Pancreas (tissue), 10 donors: ENCODE results near the gene ABCC11. TPM values are rescaled to one million over a fixed set of nuclear protein-coding genes. Genes with fewer than 3 reads are reported as not detected.
A peak's percentile ranks its signal among the peaks of the same experiment; 100 is the strongest.

Experiments
- ATAC-seq, 4 donors: fragments of 200-7000 bp; cut with Tn5 transposase; one replicate each; pipeline versions ENCODE4 v1.8.0 to v1.9.1; 2020; ENCODE audit warnings: mild to moderate bottlenecking in 4 of 4, moderate library complexity in 4 of 4
- DNase-seq, 6 donors: peaks; one replicate each; pipeline ENCODE4 v3.0.0-alpha.2; 2020
- FAIRE-seq: peaks from 2 replicates; lab custom pipeline; 2012; peaks lifted over from hg19 to GRCh38; lab: Jason Lieb, UNC
- H3K27ac ChIP-seq, 4 donors: fragments of 200-600 bp; sonication (generic); 1 replicate in 3 of 4; 2 replicates in 1 of 4; pipeline versions ENCODE4 v1.5.0 to v1.8.0; 2020
- H3K27me3 ChIP-seq, 4 donors: fragments of 200-600 bp; one replicate each; pipeline ENCODE4 v1.8.0; 2021
- H3K36me3 ChIP-seq, 3 donors: fragments of 200-600 bp; sonication (generic) in 1 of 3; one replicate each; pipeline versions ENCODE4 v1.5.0 to v1.8.0; 2020 to 2021
- H3K4me1 ChIP-seq, 3 donors: fragments of 200-600 bp; one replicate each; pipeline ENCODE4 v1.8.0; 2021
- H3K4me3 ChIP-seq, 4 donors: fragments of 200-600 bp; sonication (generic) in 2 of 4; one replicate each; pipeline versions ENCODE4 v1.5.0 to v1.8.0; 2020 to 2021
- H3K9me3 ChIP-seq, 4 donors: fragments of 200-600 bp; one replicate each; pipeline ENCODE4 v1.8.0; 2021
- CTCF ChIP-seq, 4 donors: fragments of 200-600 bp; sonication (generic) in 3 of 4; IDR thresholded peaks; one replicate each; pipeline versions ENCODE4 v1.5.0 to v1.8.0; 2021; ENCODE audit warnings: antibody characterized with exemption in 4 of 4
- WGBS, 2 donors: extraction: QIAGEN DNeasy Blood & Tissue Kit; methylation state at CpG; one replicate each; pipeline ENCODE4 v1.1.7; 2013; 5-methylcytosine and 5-hydroxymethylcytosine counted together
- intact Hi-C, 3 donors: fragments of 100-400 bp; cut with DNase I; formaldehyde crosslinking; loops; one replicate each; pipeline versions ENCODE4 v1.11.1 to v1.14.2; 2022
- polyA plus RNA-seq, 2 donors: library from polyadenylated mRNA; stranded (reverse); fragments of 200-250 nt; gene quantifications; one replicate each; pipeline ENCODE4 v1.2.3, GENCODE V29; 2013
- total RNA-seq, 6 donors: library from RNA; stranded (reverse); fragmentation: NEBNext Ultra II Directional in 4 of 6; extraction: Animal tissue kit (Norgen Biotek cat#: 25700) in 4 of 6; gene quantifications; one replicate each; pipeline versions ENCODE4 v1.2.1 to v1.2.4, GENCODE V29; 2021 to 2023
- donor health status: healthy with polysubstance abuse.
- donor health status: DM: no; HTN: no; CAD: no; lungs with moderate emphysema.
- donor health status: DM: no; HTN: no; CAD: no.
- donor health status: control.
- donor health status: control.
- donor health status: Bipolar disorder and iron deficiency.
- donor health status: DM: yes; HTN: yes; CAD: no.
- donor health status: DM: no; HTN: no; CAD: no.
- donor health status: DM: no; HTN: no; CAD: no.
- donor health status: DM: yes; HTN: yes; CAD: no.

Gene ABCC11
- total and polyA plus RNA-seq, 8 donors = 0.11 to 0.41 (median 0.26) TPM; not detected in 1

- Histone ChIP-seq H3K9me3 (no peaks in the 10 kb centered on the region), H3K27me3 (no peaks in the 10 kb centered on the region), H3K36me3 (peaks cover 0 to 12% (median 5%) of the 10 kb centered on the region in 3 donors), H3K27ac (peak overlapping the region in 2 of 4 donors; percentile 3 to 5), H3K4me3 (no peak overlapping the region), H3K4me1 (peaks cover 22 to 39% (median 24%) of the 10 kb centered on the region in 3 donors)
- no peak for TF ChIP-seq CTCF (IDR thresholded peaks at IDR 0.05)
- intact Hi-C loops = no loop called here
- DNase-seq (no peak), ATAC-seq (no peak), FAIRE-seq (no peak)
- WGBS, 2 donors = 69 to 70% methylated on average over 4 of the region's 4 CpGs
Observed at GRCh38 chr16:48291754-48292153, 44.4 kb upstream of the ABCC11 start.

- Histone ChIP-seq H3K9me3 (no peaks in the 10 kb centered on the region), H3K36me3 (peaks cover 0 to 12% (median 5%) of the 10 kb centered on the region in 3 donors), H3K27ac (no peak overlapping the region), H3K4me3 (no peak overlapping the region), H3K4me1 (peaks cover 19 to 36% (median 24%) of the 10 kb centered on the region in 3 donors), H3K27me3 (no peaks in the 10 kb centered on the region)
- FAIRE-seq (no peak), DNase-seq (no peak), ATAC-seq (no peak)
- intact Hi-C loops = no loop called here
- 96 to 99% methylated on average over 3 of the region's 3 CpGs for WGBS, 2 donors
- no peak for TF ChIP-seq CTCF (IDR thresholded peaks at IDR 0.05)
Observed at GRCh38 chr16:48291303-48291702, 44.0 kb upstream of the ABCC11 start.

GRCh38 chr16:48287239-48287638 lies 39.9 kb upstream of the ABCC11 start:
- Histone ChIP-seq H3K9me3 (no peaks in the 10 kb centered on the region), H3K4me3 (no peak overlapping the region), H3K36me3 (peaks cover 0 to 12% (median 5%) of the 10 kb centered on the region in 3 donors), H3K27me3 (no peaks in the 10 kb centered on the region), H3K27ac (no peak overlapping the region), H3K4me1 (peaks cover 3 to 22% (median 13%) of the 10 kb centered on the region in 3 donors)
- no peak for TF ChIP-seq CTCF (IDR thresholded peaks at IDR 0.05)
- DNase-seq (no peak), FAIRE-seq (no peak), ATAC-seq (no peak)
- intact Hi-C loops = no loop called here

- intact Hi-C loops = no loop called here
- DNase-seq (no peak), ATAC-seq (peak in 3 of 4 donors; percentile 33 to 70 (median 69)), FAIRE-seq (no peak)
- Histone ChIP-seq H3K4me3 (no peak overlapping the region), H3K4me1 (peaks cover 0 to 20% (median 15%) of the 10 kb centered on the region in 3 donors), H3K27me3 (no peaks in the 10 kb centered on the region), H3K36me3 (peaks cover 0 to 5% (median 0%) of the 10 kb centered on the region in 3 donors), H3K27ac (peak overlapping the region in 1 of 4 donors; percentile 34), H3K9me3 (no peaks in the 10 kb centered on the region)
- WGBS, 2 donors = 54 to 68% methylated on average over 4 of the region's 4 CpGs
- no peak for TF ChIP-seq CTCF (IDR thresholded peaks at IDR 0.05)
Observed at GRCh38 chr16:48284772-48285409, 37.6 kb upstream of the ABCC11 start.

- Histone ChIP-seq H3K4me1 (peaks cover 0 to 25% (median 20%) of the 10 kb centered on the region in 3 donors), H3K4me3 (no peak overlapping the region), H3K27me3 (no peaks in the 10 kb centered on the region), H3K9me3 (no peaks in the 10 kb centered on the region), H3K36me3 (peaks cover 0 to 3% (median 0%) of the 10 kb centered on the region in 3 donors), H3K27ac (no peak overlapping the region)
- no peak for DNase-seq
- no peak for TF ChIP-seq CTCF (IDR thresholded peaks at IDR 0.05)
- peak in 1 of 4 donors; percentile 10 for ATAC-seq
- FAIRE-seq = no peak
- intact Hi-C loops = no loop called here
- WGBS, 2 donors = 79 to 90% methylated on average over 2 of the region's 2 CpGs
Observed at GRCh38 chr16:48282636-48283263, 35.4 kb upstream of the ABCC11 start.
